GM12872 (cell line): ENCODE data around the gene FOXL2.

Experiments
- TF ChIP-seq, protein P1 (sequence below): IDR thresholded peaks from 3 replicates; pipeline ENCODE4 v1.5.1; 2011; ENCODE audit warnings: low read depth, mild to moderate bottlenecking, low read length, moderate library complexity; ENCODE audit not compliant: insufficient read depth

FOXL2 gene

DNA sequence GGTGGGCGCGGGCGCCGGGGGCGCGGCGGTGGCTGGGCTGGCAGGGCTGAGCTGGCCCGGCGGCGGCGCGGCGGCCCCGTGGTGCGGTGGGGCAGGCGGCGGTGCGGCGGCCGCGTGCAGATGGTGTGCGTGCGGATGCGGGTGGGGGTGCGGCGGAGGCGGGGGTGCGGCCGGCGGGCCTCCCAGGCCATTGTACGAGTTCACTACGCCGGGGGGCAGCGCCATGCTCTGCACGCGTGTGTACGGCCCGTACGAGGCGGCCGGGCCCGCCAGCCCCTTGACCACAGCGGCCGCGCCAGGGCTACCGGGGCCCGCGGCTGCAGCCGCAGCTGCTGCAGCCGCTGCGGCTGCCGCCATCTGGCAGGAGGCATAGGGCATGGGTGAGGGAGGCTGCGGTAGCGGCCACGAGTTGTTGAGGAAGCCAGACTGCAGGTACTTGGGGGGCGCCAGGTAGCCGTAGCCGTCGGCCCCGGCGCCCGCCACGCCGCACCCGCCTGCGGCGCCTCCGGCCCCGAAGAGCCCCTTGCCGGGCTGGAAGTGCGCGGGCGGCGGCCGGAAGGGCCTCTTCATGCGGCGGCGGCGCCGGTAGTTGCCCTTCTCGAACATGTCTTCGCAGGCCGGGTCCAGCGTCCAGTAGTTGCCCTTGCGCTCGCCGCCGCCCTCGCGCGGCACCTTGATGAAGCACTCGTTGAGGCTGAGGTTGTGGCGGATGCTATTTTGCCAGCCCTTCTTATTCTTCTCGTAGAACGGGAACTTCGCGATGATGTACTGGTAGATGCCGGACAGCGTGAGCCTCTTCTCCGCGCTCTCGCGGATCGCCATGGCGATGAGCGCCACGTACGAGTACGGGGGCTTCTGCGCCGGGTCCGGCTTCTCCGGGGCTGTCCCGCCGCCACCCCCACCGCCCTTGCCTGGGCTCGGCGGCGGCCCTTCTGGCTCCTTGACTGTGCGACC is 951 bp downstream of the FOXL2 start:
- TF ChIP-seq, protein P1, sequence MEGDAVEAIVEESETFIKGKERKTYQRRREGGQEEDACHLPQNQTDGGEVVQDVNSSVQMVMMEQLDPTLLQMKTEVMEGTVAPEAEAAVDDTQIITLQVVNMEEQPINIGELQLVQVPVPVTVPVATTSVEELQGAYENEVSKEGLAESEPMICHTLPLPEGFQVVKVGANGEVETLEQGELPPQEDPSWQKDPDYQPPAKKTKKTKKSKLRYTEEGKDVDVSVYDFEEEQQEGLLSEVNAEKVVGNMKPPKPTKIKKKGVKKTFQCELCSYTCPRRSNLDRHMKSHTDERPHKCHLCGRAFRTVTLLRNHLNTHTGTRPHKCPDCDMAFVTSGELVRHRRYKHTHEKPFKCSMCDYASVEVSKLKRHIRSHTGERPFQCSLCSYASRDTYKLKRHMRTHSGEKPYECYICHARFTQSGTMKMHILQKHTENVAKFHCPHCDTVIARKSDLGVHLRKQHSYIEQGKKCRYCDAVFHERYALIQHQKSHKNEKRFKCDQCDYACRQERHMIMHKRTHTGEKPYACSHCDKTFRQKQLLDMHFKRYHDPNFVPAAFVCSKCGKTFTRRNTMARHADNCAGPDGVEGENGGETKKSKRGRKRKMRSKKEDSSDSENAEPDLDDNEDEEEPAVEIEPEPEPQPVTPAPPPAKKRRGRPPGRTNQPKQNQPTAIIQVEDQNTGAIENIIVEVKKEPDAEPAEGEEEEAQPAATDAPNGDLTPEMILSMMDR: no peak

DNA sequence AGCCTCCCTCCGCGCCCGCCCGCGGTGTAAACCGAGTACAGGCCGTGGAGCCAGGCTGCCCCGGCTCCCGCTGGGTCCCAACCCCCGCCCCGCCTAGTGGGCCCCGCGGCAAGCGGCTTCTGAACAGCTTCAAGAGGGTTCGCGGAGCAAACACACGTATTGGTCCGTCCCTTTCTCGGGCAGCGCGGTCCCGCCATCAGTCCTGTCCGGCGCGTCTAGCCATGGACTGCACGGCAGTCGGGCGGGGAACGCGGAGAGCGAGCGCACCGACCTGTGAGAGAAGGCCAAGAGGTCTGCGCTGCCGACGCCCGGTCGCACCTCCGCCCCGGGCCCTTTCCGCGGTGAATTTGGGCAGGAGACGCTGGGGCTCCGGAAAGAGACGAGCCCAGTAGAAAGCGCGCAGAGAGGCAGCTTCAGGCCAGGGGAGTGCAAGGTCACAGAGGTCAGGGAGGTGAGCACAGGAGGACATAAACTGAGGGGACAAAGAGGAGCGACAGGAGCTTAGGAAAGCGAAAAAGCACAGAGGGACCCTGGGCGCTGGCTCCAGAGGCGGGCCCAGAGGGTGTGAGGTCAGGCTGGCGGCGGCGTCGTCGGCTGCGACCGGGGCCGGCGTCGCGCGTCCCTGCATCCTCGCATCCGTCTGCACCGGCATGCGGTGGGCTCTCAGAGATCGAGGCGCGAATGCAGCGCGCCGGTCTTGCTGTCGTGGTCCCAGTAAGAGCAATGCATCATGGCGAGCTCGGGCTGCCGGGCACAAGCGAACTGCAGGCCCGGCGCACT is 1.8 kb downstream of the FOXL2 start:
- TF ChIP-seq, protein P1: no peak

DNA sequence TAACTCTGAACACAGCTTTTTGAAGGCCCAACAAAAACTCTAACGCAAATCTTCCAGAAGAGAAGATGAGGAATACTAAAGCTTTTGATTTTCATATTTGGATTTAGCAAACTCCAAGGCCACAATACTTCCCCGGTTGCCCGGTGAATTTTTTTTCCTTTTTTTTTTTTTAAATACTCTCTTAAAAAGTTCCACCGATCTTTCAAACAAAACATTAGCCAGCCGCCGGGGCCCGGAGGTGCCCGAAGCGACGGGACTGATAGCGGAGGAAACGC is 2.3 kb downstream of the FOXL2 start:
- TF ChIP-seq, protein P1: no peak

DNA sequence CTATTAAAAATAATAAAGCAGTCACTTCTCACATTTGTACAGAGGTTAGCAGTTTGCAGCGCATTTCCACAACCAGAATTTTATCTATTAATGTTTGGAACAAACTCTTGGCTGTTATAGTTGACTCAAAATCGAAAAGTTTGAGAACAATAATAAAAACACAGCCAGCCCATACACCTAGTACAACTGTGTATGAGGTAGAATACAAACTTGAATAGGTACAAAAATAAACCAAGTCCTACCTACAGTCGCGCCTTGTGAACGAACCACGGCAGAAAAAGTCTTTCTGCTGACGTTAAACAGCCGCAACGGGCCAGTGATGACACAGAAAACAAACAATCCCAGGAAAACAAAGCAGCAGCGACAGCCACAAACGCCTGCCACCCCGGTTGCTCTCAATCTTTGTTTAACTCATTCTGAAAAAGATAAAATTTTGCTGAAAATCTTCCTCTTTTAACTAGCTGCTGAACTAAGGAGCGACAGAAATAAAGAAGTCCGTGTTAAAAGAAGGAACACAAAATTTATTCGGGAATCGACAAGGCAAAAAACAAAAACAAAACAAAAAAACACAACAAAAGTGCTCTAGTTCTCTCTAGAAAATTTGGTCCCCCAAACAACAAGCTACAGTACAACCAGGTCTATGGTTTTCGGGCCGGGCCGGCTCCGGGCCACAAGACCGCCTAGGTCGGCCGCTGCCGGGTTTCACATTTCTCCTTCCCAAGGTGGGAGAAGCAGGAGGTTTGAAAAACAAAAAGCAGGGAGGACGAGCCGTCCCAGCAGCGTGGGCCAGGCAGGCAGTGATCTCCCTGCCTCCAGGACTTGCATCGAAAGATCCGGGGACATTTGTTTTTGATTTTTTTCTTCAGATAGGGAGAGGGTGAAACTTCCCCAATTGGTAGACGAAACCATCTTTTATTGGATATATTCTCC is 2.9 kb downstream of the FOXL2 start:
- TF ChIP-seq, protein P1: no peak

DNA sequence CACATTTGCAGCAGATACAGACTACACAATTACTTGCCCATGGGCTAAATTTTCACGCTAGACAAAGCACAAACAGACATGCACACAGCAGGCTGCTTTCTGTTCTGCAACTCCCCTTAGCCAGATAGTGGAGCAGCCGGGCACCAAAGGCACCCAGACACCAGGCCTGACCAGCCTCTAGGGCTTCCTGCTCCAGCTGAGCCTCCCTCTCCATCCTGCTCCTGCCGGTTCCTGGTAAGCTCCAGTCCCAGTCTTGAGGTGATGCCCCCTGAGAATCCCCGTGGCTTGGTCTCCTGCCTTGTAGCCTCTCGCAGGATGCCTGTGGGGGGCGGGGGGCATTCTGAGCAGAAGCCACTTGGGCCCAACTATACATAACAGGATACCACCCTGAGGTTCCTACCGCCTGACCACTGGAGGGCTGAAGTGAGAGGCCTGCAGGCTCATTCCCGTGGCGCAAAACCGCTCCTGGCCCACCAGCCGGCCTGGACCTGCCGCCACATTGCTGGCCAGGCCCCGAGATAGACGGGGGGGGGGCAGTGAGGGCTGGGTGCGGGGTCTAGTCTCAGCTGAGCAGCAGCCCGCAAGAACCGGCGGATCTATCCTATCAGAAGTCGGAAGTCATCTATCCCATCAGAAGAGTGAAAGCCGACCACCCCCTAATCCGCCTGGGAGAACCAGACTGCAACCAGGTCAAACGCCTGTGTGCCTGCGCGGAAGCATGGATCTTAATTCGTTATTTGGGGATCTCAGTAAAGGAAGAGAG is 3.9 kb downstream of the FOXL2 start:
- TF ChIP-seq, protein P1: no peak

DNA sequence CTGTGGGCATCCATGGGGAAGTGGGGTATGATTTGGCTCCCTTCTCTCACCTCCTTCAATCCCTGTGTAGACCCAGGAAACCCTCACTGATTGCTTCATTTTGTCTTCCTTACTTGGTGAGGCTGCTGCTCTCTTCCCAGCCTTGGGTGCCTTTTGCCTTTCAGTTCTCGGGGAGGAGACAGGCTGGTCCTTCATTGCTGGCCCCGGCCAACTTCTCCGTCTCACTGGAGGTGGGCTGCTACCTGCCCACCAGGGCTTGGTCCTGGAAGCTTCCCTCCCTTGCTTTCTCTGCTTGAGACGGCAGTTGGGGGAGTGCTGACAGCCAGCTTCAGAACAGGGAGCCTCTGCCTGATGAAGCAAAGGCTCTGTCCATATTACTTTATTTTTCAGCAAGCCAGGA is 4.7 kb downstream of the FOXL2 start:
- TF ChIP-seq, protein P1: no peak
